RWPE1 (cell line): ENCODE measurements around the gene DDAH2.

Experiments used
- CTCF ChIA-PET: fragments of 350-600 bp; sonication (Branson Sonifier 250); formaldehyde crosslinking; extraction: SDS; loops from one replicate; lab custom pipeline; 2021; lab: Yijun Ruan, JAX
- POLR2A ChIA-PET: fragments of 400-600 bp; formaldehyde crosslinking; extraction: SDS; loops from one replicate; lab custom pipeline; 2020; ENCODE audit warnings: antibody characterized with exemption; ENCODE audit not compliant: low non-redundant PET; lab: Yijun Ruan, JAX
- DNase-seq: peaks from one replicate; pipeline ENCODE4 v3.0.0; 2012; ENCODE audit warnings: low spot score
- H3K27ac ChIP-seq: fragments of 450-650 bp; 2 replicates; pipeline ENCODE4 v1.5.1; 2017
- CTCF ChIP-seq: fragments of 450-650 bp; conservative IDR thresholded peaks from 2 replicates; pipeline ENCODE4 v1.5.1; 2017; ENCODE audit warnings: low read depth, mild to moderate bottlenecking

DDAH2 gene

GRCh38 chr6:31775633-31776484 is 46.8 kb upstream of the DDAH2 start:
- no peak for DNase-seq
- TF ChIP-seq CTCF: no peak
- peak overlapping the region; percentile 89 for H3K27ac ChIP-seq
- POLR2A ChIA-PET: no interaction called here
- CTCF ChIA-PET: interaction anchor here (1.0 to 1.6 kb wide), 2 partner anchors 15 to 54 kb away, joined by 3 to 4 read pairs; no protein-coding TSS in a partner anchor

- DNase-seq: peak; percentile 26
- no peak for TF ChIP-seq CTCF
- POLR2A ChIA-PET: no interaction called here
- H3K27ac ChIP-seq: peak overlapping the region; percentile 89
- CTCF ChIA-PET: interaction anchor here (0.6 to 1.6 kb wide), 3 partner anchors 16 to 55 kb away, joined by 3 to 8 read pairs (median 4); no protein-coding TSS in a partner anchor
These were observed 46.1 kb upstream of the DDAH2 start for GRCh38 chr6:31775184-31775583.

GRCh38 chr6:31771992-31772358 is 42.9 kb upstream of the DDAH2 start:
- peak overlapping the region; percentile 38 for H3K27ac ChIP-seq
- ChIA-PET CTCF (interaction anchor here (0.7 kb wide), 1 partner anchor 11 kb away, joined by 3 read pairs; no protein-coding TSS in a partner anchor), POLR2A (no interaction called here)
- TF ChIP-seq CTCF: no peak
- DNase-seq: no peak

GRCh38 chr6:31770860-31771259 is 41.8 kb upstream of the DDAH2 start:
- ChIA-PET CTCF (interaction anchor here (0.6 to 2.1 kb wide), 3 partner anchors 36 to 93 kb away, joined by 5 to 11 read pairs (median 8); partner anchors contain the start of gene LSM2), POLR2A (interaction anchor here (0.7 kb wide), 1 partner anchor 41 kb away, joined by 4 read pairs; no protein-coding TSS in a partner anchor)
- TF ChIP-seq CTCF: no peak
- no peak for DNase-seq
- H3K27ac ChIP-seq: 0 out of 2 replicates have a peak overlapping the region, but pooled peaks have one; percentile 23

GRCh38 chr6:31769684-31770371 is 40.7 kb upstream of the DDAH2 start:
- ChIA-PET CTCF (interaction anchor here (0.5 to 2.1 kb wide), 22 partner anchors 9 to 787 kb away, joined by 3 to 11 read pairs (median 4); partner anchors contain the start of genes LSM2, LY6G5C, LY6G6C and MSH5), POLR2A (no interaction called here)
- peak overlapping the region; percentile 23; the same call in 1 of the 2 replicates for H3K27ac ChIP-seq
- DNase-seq: peak; percentile 85
- peak; percentile 36; the same call in 1 of the 2 replicates for TF ChIP-seq CTCF
